ENCODE measurements around the gene STON1.
"Not testable (repeated sequence)": the region's sequence is repeated elsewhere in the genome, so short reads cannot be mapped to it uniquely, and the experiment has no call there.

Gene STON1

DNA sequence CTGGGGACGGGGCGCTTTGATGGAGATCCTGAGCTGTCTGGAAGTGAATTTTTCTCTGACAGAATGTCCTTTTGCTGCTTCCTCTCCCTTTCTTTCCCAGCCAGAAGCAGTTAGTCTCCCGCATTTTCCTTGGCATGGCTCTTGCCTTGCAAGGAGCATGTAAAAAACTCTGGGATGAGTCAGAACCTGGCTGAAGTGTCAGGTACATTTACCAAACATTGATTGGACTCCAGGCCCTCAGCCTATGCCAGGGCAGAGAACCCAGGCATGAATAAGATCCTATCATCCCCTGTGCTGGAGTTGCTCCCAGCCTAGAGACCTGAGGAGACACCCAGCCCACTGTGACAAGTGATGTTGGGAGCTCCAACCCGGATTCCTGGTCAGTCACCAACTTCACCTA, 21.6 kb downstream of the STON1 start:
- Histone ChIP-seq H3K27ac (ENCODE audit: low read depth, low read length) (no peak overlapping the region), H3K9ac (ENCODE audit: low read depth, low read length) (no peak overlapping the region), H3K27me3 (ENCODE audit: insufficient read depth, low read length) (no peaks in the 10 kb centered on the region), H3K4me3 (ENCODE audit: low read length) (no peak overlapping the region), H3K36me3 (ENCODE audit: insufficient read depth, low read length) (no peaks in the 10 kb centered on the region; the same call in 1 of the 2 replicates), H3K9me3 (ENCODE audit: insufficient read depth, low read depth, low read length) (no peaks in the 10 kb centered on the region), H3K4me1 (ENCODE audit: insufficient read depth, low read length) (no peaks in the 10 kb centered on the region)
- WGBS, result 91% methylated on average over 4 of the region's 4 CpGs

GRCh38 chr2:48555071-48555470, 25.1 kb downstream of the STON1 start:
- H3K9me3 ChIP-seq (ENCODE audit: insufficient read depth, low read depth, low read length); H3K4me1 ChIP-seq (ENCODE audit: insufficient read depth, low read length); H3K27me3 ChIP-seq (ENCODE audit: insufficient read depth, low read length); H3K4me3 ChIP-seq (ENCODE audit: low read length); H3K27ac ChIP-seq (ENCODE audit: low read depth, low read length); H3K36me3 ChIP-seq (ENCODE audit: insufficient read depth, low read length); H3K9ac ChIP-seq (ENCODE audit: low read depth, low read length): not testable (repeated sequence)
- 90% methylated on average over 8 of the region's 21 CpGs for WGBS

DNA sequence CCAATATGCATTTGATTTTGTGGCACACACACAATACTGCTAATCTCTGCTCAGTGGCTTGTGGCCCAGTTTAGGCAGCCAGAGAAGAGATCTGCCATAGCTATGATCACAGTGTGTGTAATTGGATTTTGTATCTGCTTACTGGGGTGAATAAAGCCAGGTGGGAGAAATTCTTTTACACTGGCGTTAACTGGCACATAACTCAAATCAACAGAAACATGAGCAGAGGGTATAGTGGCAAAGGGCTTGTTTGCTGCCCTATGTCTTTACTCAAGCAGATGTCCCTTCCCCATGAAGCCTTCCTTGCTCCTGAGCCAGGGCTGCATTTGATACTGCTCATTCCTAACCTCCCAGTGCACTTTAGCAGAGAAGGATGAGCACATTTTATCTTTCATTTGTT, 28.5 kb downstream of the STON1 start:
- Histone ChIP-seq H3K27ac (ENCODE audit: low read depth, low read length) (no peak overlapping the region), H3K27me3 (ENCODE audit: insufficient read depth, low read length) (no peaks in the 10 kb centered on the region), H3K4me3 (ENCODE audit: low read length) (no peak overlapping the region), H3K9ac (ENCODE audit: low read depth, low read length) (no peak overlapping the region), H3K9me3 (ENCODE audit: insufficient read depth, low read depth, low read length) (peaks cover 2% of the 10 kb centered on the region; the same call in 1 of the 2 replicates), H3K36me3 (ENCODE audit: insufficient read depth, low read length) (no peaks in the 10 kb centered on the region), H3K4me1 (ENCODE audit: insufficient read depth, low read length) (peaks cover 15% of the 10 kb centered on the region)
- WGBS, result 92% methylated on average over 1 of the region's 1 CpG

DNA sequence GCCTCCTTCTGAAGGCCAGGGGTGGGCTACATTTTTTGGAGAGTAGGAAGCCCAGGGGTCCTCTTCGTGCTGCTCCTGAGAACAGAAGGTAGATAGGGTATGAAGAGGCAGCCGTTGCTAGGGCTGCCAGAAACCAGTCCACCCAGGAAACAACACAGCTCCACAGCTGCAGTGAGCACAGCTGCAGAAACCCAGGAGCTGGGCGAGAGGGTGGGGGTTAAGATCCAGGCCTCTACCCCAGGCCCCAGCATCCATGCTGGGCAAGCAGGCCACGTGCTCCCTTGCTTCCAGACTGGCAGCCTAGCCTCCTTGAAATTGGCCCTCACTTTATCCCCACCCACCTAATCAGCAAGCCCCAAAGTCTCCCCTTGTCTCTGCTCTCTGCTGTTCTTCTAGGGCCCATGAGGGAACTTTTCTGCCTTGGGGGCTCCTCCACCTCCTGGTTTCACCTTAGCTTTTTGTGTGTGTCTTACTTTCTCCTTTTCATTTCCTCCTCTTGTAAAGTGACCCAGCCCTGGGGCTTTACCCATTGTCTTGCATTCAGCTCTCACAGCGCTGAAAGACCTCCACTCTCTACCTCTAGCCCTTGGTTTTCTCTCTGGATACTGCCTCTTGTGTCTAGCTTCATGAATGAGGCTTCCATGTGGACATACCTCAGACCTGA, 30.7 kb downstream of the STON1 start:
- H3K36me3 ChIP-seq (ENCODE audit: insufficient read depth, low read length), result no peaks in the 10 kb centered on the region
- H3K9me3 ChIP-seq (ENCODE audit: insufficient read depth, low read depth, low read length), result peaks cover 2% of the 10 kb centered on the region; the same call in 1 of the 2 replicates
- peaks cover 15% of the 10 kb centered on the region for H3K4me1 ChIP-seq (ENCODE audit: insufficient read depth, low read length)
- no peaks in the 10 kb centered on the region for H3K27me3 ChIP-seq (ENCODE audit: insufficient read depth, low read length)
- H3K27ac ChIP-seq (ENCODE audit: low read depth, low read length), result peak overlapping the region; percentile 15; the same call in 1 of the 2 replicates
- no peak overlapping the region for H3K4me3 ChIP-seq (ENCODE audit: low read length)
- no peak overlapping the region for H3K9ac ChIP-seq (ENCODE audit: low read depth, low read length)
- 56% methylated on average over 5 of the region's 5 CpGs for WGBS

DNA sequence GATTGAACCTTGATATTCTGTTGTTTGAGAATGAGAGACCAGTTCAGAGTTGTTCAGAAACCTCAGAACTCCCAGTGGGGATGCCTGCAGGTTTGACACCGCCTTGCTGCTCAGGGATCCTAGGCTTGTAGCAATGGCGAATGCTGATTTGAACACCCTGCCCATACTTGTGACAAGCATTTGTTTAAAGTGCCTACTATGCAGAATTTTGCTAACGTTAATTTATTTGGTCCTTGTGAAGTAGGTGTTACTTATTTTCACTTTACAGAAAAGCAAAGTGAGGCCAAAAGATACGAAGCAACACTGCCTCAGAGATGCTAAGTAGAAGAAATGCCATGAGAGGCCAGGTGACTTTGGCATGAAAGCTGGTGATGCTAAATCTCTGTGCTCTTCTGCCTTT, 32.3 kb downstream of the STON1 start:
- Histone ChIP-seq H3K27ac (ENCODE audit: low read depth, low read length) (no peak overlapping the region), H3K4me1 (ENCODE audit: insufficient read depth, low read length) (peaks cover 15% of the 10 kb centered on the region), H3K9me3 (ENCODE audit: insufficient read depth, low read depth, low read length) (peaks cover 2% of the 10 kb centered on the region; the same call in 1 of the 2 replicates), H3K9ac (ENCODE audit: low read depth, low read length) (no peak overlapping the region), H3K27me3 (ENCODE audit: insufficient read depth, low read length) (no peaks in the 10 kb centered on the region), H3K4me3 (ENCODE audit: low read length) (no peak overlapping the region), H3K36me3 (ENCODE audit: insufficient read depth, low read length) (no peaks in the 10 kb centered on the region)
- WGBS, result 93% methylated on average over 4 of the region's 4 CpGs

DNA sequence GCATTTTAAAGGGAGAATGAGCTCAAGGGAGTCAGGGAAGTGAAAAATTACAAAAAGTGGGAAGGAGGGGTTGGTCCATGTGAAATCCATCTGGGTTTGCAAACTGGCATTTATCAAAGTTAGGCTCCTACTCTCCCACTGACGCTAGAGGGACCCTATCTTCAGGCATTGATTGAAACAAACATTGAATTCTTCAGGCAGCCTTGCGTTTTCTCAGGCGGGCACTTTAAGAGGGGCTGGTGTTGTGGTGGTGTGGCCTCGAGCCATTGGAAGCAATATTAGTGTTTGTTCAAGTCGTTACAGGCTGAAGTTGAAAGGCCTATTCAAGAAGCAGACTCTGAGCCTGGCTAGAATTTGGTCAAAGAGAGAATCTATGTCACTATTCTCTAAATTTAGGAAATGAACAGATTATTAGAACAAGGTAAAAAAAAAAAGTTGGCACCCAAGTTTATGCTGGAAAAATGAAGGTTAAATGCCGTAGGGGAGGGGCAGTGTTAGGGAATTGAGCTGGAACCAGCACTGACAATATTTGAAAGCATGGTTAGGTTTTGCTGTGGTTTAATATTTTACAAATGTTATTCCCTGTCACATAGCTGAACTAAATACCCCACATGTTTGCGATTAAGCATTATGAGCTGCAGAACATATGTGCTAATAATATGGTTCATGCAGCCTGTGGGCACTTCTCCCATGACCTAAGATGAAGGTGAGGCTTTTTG, 36.8 kb downstream of the STON1 start:
- H3K27ac ChIP-seq (ENCODE audit: low read depth, low read length), result no peak overlapping the region
- no peaks in the 10 kb centered on the region for H3K4me1 ChIP-seq (ENCODE audit: insufficient read depth, low read length)
- H3K27me3 ChIP-seq (ENCODE audit: insufficient read depth, low read length), result no peaks in the 10 kb centered on the region
- no peaks in the 10 kb centered on the region for H3K36me3 ChIP-seq (ENCODE audit: insufficient read depth, low read length)
- H3K4me3 ChIP-seq (ENCODE audit: low read length), result no peak overlapping the region
- H3K9me3 ChIP-seq (ENCODE audit: insufficient read depth, low read depth, low read length), result no peaks in the 10 kb centered on the region
- no peak overlapping the region for H3K9ac ChIP-seq (ENCODE audit: low read depth, low read length)
- WGBS, result 52% methylated on average over 7 of the region's 7 CpGs

GRCh38 chr2:48567671-48568070, 37.7 kb downstream of the STON1 start:
- Histone ChIP-seq H3K27ac (ENCODE audit: low read depth, low read length) (no peak overlapping the region), H3K9ac (ENCODE audit: low read depth, low read length) (no peak overlapping the region), H3K27me3 (ENCODE audit: insufficient read depth, low read length) (no peaks in the 10 kb centered on the region), H3K36me3 (ENCODE audit: insufficient read depth, low read length) (no peaks in the 10 kb centered on the region), H3K9me3 (ENCODE audit: insufficient read depth, low read depth, low read length) (no peaks in the 10 kb centered on the region), H3K4me3 (ENCODE audit: low read length) (no peak overlapping the region), H3K4me1 (ENCODE audit: insufficient read depth, low read length) (peaks cover 4% of the 10 kb centered on the region; the same call in 1 of the 2 replicates)
- 95% methylated on average over 4 of the region's 4 CpGs for WGBS

DNA sequence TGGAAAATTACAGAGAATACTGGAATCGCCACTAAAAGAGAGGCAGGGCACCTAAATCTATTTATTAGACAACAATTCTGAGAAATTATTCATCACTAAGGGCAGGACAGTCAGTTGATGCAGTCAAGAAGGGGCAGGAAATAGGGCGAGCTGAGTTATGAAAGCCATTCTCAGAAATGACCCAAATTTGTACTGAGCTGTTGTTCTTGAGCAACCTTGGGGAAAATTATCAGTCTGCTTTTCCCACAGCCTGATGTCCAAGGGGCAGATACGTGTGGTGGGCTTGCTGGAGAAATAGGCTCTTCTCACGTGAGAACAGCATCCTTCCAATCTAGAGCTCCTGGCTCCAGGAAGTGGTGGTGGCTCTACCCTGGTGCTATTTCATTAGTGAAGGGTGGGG, 38.6 kb downstream of the STON1 start:
- Histone ChIP-seq H3K27ac (ENCODE audit: low read depth, low read length) (no peak overlapping the region), H3K9ac (ENCODE audit: low read depth, low read length) (no peak overlapping the region), H3K9me3 (ENCODE audit: insufficient read depth, low read depth, low read length) (no peaks in the 10 kb centered on the region), H3K27me3 (ENCODE audit: insufficient read depth, low read length) (no peaks in the 10 kb centered on the region), H3K36me3 (ENCODE audit: insufficient read depth, low read length) (0 out of 2 replicates have a peak, but pooled peaks cover 1% of the 10 kb centered on the region), H3K4me3 (ENCODE audit: low read length) (no peak overlapping the region), H3K4me1 (ENCODE audit: insufficient read depth, low read length) (peaks cover 4% of the 10 kb centered on the region; the same call in 1 of the 2 replicates)
- 96% methylated on average over 4 of the region's 4 CpGs for WGBS

GRCh38 chr2:48569433-48569832, 39.5 kb downstream of the STON1 start:
- Histone ChIP-seq H3K4me1 (ENCODE audit: insufficient read depth, low read length) (peaks cover 4% of the 10 kb centered on the region; the same call in 1 of the 2 replicates), H3K36me3 (ENCODE audit: insufficient read depth, low read length) (0 out of 2 replicates have a peak, but pooled peaks cover 3% of the 10 kb centered on the region), H3K4me3 (ENCODE audit: low read length) (no peak overlapping the region), H3K27me3 (ENCODE audit: insufficient read depth, low read length) (no peaks in the 10 kb centered on the region), H3K9me3 (ENCODE audit: insufficient read depth, low read depth, low read length) (no peaks in the 10 kb centered on the region), H3K9ac (ENCODE audit: low read depth, low read length) (no peak overlapping the region), H3K27ac (ENCODE audit: low read depth, low read length) (no peak overlapping the region)

DNA sequence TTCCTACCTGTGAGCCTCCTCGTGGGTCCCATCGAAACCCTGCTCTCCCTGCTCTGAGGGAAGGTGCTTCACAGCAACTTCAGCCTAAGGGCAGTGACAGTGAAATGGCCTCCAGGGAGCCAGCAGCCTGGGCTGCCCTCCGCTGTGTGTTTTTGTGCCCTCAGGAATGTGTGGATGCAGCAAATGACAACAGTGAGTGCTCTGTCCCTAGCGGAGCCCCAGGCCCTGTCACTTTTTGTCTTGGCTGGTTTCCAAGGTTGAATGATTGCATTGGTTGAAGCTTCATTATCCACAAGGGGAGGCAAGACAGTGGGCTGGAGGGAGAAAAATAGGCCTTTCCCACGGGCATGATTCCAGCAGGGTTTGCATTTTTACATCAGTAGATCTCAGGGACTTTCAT, 42.9 kb downstream of the STON1 start:
- 74% methylated on average over 5 of the region's 5 CpGs for WGBS
- no peak overlapping the region for H3K9ac ChIP-seq (ENCODE audit: low read depth, low read length)
- no peak overlapping the region for H3K4me3 ChIP-seq (ENCODE audit: low read length)
- H3K27ac ChIP-seq (ENCODE audit: low read depth, low read length), result no peak overlapping the region
- no peaks in the 10 kb centered on the region for H3K9me3 ChIP-seq (ENCODE audit: insufficient read depth, low read depth, low read length)
- H3K36me3 ChIP-seq (ENCODE audit: insufficient read depth, low read length), result 0 out of 2 replicates have a peak, but pooled peaks cover 3% of the 10 kb centered on the region
- no peaks in the 10 kb centered on the region for H3K27me3 ChIP-seq (ENCODE audit: insufficient read depth, low read length)
- peaks cover 4% of the 10 kb centered on the region; the same call in 1 of the 2 replicates for H3K4me1 ChIP-seq (ENCODE audit: insufficient read depth, low read length)
